ENCODE measurements around the gene FBXO31. TPM values are rescaled to one million over a fixed set of nuclear protein-coding genes. Genes with fewer than 3 reads are reported as not detected.

The FBXO31 gene
- total RNA-seq, 1 experiment from 2014 or later = 18.8 TPM

- CTCF ChIA-PET = no interaction called here
- H3K9me3 ChIP-seq (ENCODE audit: insufficient read depth, low read depth) = no peaks in the 10 kb centered on the region
- H3K9me2 ChIP-seq (ENCODE audit: insufficient read depth) = no peaks in the 10 kb centered on the region
- H3K27me3 ChIP-seq (ENCODE audit: insufficient read depth, low read depth) = no peaks in the 10 kb centered on the region
- no TSS peak for BruUV-seq (replicated peaks)
- no peaks in the 10 kb centered on the region for H3K36me3 ChIP-seq (ENCODE audit: low read depth)
- no peaks in the 10 kb centered on the region for H3K79me2 ChIP-seq (ENCODE audit: low read depth)
- H3K4me1 ChIP-seq (replicated peaks; ENCODE audit: insufficient read depth) = no peaks in the 10 kb centered on the region
- intact Hi-C loops (cut with micrococcal nuclease; ENCODE audit: unreplicated experiment) = no loop called here
- POLR2A ChIA-PET (ENCODE audit: unreplicated experiment) = no interaction called here
- TF ChIP-seq CTCF (conservative IDR thresholded peaks at IDR 0.05) (no peak), EZH2 (IDR thresholded peaks at IDR 0.05; ENCODE audit: low read depth) (no peak)
- H3F3A ChIP-seq (ENCODE audit: insufficient read depth, low read depth) = no peaks in the 10 kb centered on the region
- H3K4me3 ChIP-seq = no peak overlapping the region
- DNase-seq = no peak
- no peak overlapping the region for H2AFZ ChIP-seq
- H4K20me1 ChIP-seq (ENCODE audit: insufficient read depth) = peaks cover 10% of the 10 kb centered on the region; the same call in 1 of the 2 replicates
- no peak overlapping the region for H3K27ac ChIP-seq
- H3K4me2 ChIP-seq = no peak overlapping the region
Observed at GRCh38 chr16:87329436-87330256, 53.9 kb downstream of the FBXO31 start.

- ChIA-PET POLR2A (ENCODE audit: unreplicated experiment) (no interaction called here), CTCF (no interaction called here)
- Histone ChIP-seq H3K9me3 (ENCODE audit: insufficient read depth, low read depth) (no peaks in the 10 kb centered on the region), H3F3A (ENCODE audit: insufficient read depth, low read depth) (no peaks in the 10 kb centered on the region), H3K27me3 (ENCODE audit: insufficient read depth, low read depth) (no peaks in the 10 kb centered on the region), H3K4me1 (replicated peaks; ENCODE audit: insufficient read depth) (no peaks in the 10 kb centered on the region), H3K79me2 (ENCODE audit: low read depth) (no peaks in the 10 kb centered on the region), H3K36me3 (ENCODE audit: low read depth) (no peaks in the 10 kb centered on the region), H4K20me1 (ENCODE audit: insufficient read depth) (peaks cover 10% of the 10 kb centered on the region; the same call in 1 of the 2 replicates), H3K4me2 (no peak overlapping the region), H3K4me3 (no peak overlapping the region), H2AFZ (no peak overlapping the region), H3K27ac (no peak overlapping the region), H3K9me2 (ENCODE audit: insufficient read depth) (no peaks in the 10 kb centered on the region)
- BruUV-seq (replicated peaks) = no TSS peak
- intact Hi-C loops (cut with micrococcal nuclease; ENCODE audit: unreplicated experiment) = no loop called here
- TF ChIP-seq CTCF (conservative IDR thresholded peaks at IDR 0.05) (no peak), EZH2 (IDR thresholded peaks at IDR 0.05; ENCODE audit: low read depth) (no peak)
- no peak for DNase-seq
Observed at GRCh38 chr16:87328846-87329245, 54.7 kb downstream of the FBXO31 start.

- no peak overlapping the region for H2AFZ ChIP-seq
- BruUV-seq (replicated peaks) = no TSS peak
- no peaks in the 10 kb centered on the region for H3K27me3 ChIP-seq (ENCODE audit: insufficient read depth, low read depth)
- ChIA-PET POLR2A (ENCODE audit: unreplicated experiment) (no interaction called here), CTCF (no interaction called here)
- no peak overlapping the region for H3K4me2 ChIP-seq
- intact Hi-C loops (cut with micrococcal nuclease; ENCODE audit: unreplicated experiment) = no loop called here
- TF ChIP-seq CTCF (conservative IDR thresholded peaks at IDR 0.05) (no peak), EZH2 (IDR thresholded peaks at IDR 0.05; ENCODE audit: low read depth) (no peak)
- H3K79me2 ChIP-seq (ENCODE audit: low read depth) = no peaks in the 10 kb centered on the region
- H4K20me1 ChIP-seq (ENCODE audit: insufficient read depth) = peaks cover 10% of the 10 kb centered on the region; the same call in 1 of the 2 replicates
- H3K4me1 ChIP-seq (replicated peaks; ENCODE audit: insufficient read depth) = no peaks in the 10 kb centered on the region
- no peaks in the 10 kb centered on the region for H3F3A ChIP-seq (ENCODE audit: insufficient read depth, low read depth)
- no peaks in the 10 kb centered on the region for H3K9me2 ChIP-seq (ENCODE audit: insufficient read depth)
- H3K9me3 ChIP-seq (ENCODE audit: insufficient read depth, low read depth) = no peaks in the 10 kb centered on the region
- DNase-seq = no peak
- no peaks in the 10 kb centered on the region for H3K36me3 ChIP-seq (ENCODE audit: low read depth)
- H3K27ac ChIP-seq = no peak overlapping the region
- H3K4me3 ChIP-seq = no peak overlapping the region
Observed at GRCh38 chr16:87327798-87328495, 55.6 kb downstream of the FBXO31 start.

Data from PC-9 (cell line).